Hepatocyte (in vitro differentiated cells): ENCODE results near the gene B3GAT3. TPM values are rescaled to one million over a fixed set of nuclear protein-coding genes. Genes with fewer than 3 reads are reported as not detected.
A peak's percentile ranks its signal among the peaks of the same experiment; 100 is the strongest.

Experiments used
- DNase-seq: peaks from one replicate; pipeline ENCODE4 v3.0.0-alpha.2; 2016; ENCODE audit warnings: low spot score
- H2AFZ ChIP-seq: fragments of 200-600 bp; sonication (generic); 2 replicates; pipeline ENCODE4 v1.6.0; 2016; ENCODE audit warnings: antibody characterized with exemption, mild to moderate bottlenecking
- H3K27ac ChIP-seq: fragments of 200-600 bp; sonication (generic); 2 replicates; pipeline ENCODE4 v1.5.1; 2016; ENCODE audit warnings: mild to moderate bottlenecking
- H3K27me3 ChIP-seq: fragments of 200-600 bp; sonication (generic); 2 replicates; pipeline ENCODE4 v1.6.1; 2016
- H3K36me3 ChIP-seq: fragments of 200-600 bp; sonication (generic); replicated peaks from 2 replicates; pipeline ENCODE4 v1.5.1; 2016; ENCODE audit warnings: low read depth; ENCODE audit not compliant: insufficient read depth
- H3K4me1 ChIP-seq: fragments of 200-600 bp; sonication (generic); 2 replicates; pipeline ENCODE4 v1.5.1; 2016; ENCODE audit warnings: mild to moderate bottlenecking, moderate library complexity; ENCODE audit not compliant: insufficient read depth
- H3K4me2 ChIP-seq: fragments of 200-600 bp; sonication (generic); 2 replicates; pipeline ENCODE4 v1.6.0; 2016
- H3K4me3 ChIP-seq: fragments of 200-600 bp; sonication (generic); 2 replicates; pipeline ENCODE4 v1.5.1; 2016; ENCODE audit warnings: mild to moderate bottlenecking
- H3K79me2 ChIP-seq: fragments of 200-600 bp; sonication (generic); 2 replicates; pipeline ENCODE4 v1.6.0; 2017; ENCODE audit warnings: mild to moderate bottlenecking
- H3K9me2 ChIP-seq: fragments of 200-600 bp; sonication (generic); replicated peaks from 2 replicates; pipeline ENCODE4 v1.6.0; 2017; ENCODE audit warnings: mild to moderate bottlenecking; ENCODE audit not compliant: insufficient read depth
- H3K9me3 ChIP-seq: fragments of 200-600 bp; sonication (generic); 2 replicates; pipeline ENCODE4 v1.5.1; 2016; ENCODE audit warnings: low read depth, mild to moderate bottlenecking
- H4K20me1 ChIP-seq: fragments of 200-600 bp; sonication (generic); 2 replicates; pipeline ENCODE4 v1.6.0; 2016; ENCODE audit warnings: mild to moderate bottlenecking; ENCODE audit not compliant: insufficient read depth, poor library complexity, severe bottlenecking
- EZH2 ChIP-seq: fragments of 200-600 bp; sonication (generic); IDR thresholded peaks from 2 replicates; pipeline ENCODE4 v1.6.1; 2016; ENCODE audit warnings: antibody characterized with exemption, mild to moderate bottlenecking, borderline replicate concordance
- EZH2phosphoT487 ChIP-seq: fragments of 200-600 bp; sonication (generic); IDR thresholded peaks from one replicate; pipeline ENCODE4 v1.6.1; 2018; ENCODE audit warnings: antibody characterized with exemption, mild to moderate bottlenecking, low read depth, moderate library complexity; ENCODE audit not compliant: unreplicated experiment, severe bottlenecking
- WGBS: methylation state at CpG from one replicate; pipeline ENCODE4 v1.1.6; 2016; ENCODE audit warnings: low lambda C conversion rate; ENCODE audit errors: missing lambda C conversion rate; 5-methylcytosine and 5-hydroxymethylcytosine counted together
- polyA plus RNA-seq: library from polyadenylated mRNA; unstranded; fragments of >200 nt; fragmentation: Nextera tagmentation; extraction: Ambion mirVana; gene quantifications from 2 replicates; pipeline ENCODE4 v1.2.1, GENCODE V29; 2016
- total RNA-seq: library from RNA; depleted of rRNA; stranded (reverse); fragments of >200 nt; gene quantifications from 2 replicates; pipeline ENCODE4 v1.2.3, GENCODE V29; 2014
- TF ChIP-seq, protein P1 (sequence below): fragments of 200-600 bp; sonication (generic); IDR thresholded peaks from 2 replicates; pipeline ENCODE4 v1.5.1; 2016; ENCODE audit warnings: antibody characterized with exemption, mild to moderate bottlenecking; ENCODE audit not compliant: poor library complexity

Gene B3GAT3
- total and polyA plus RNA-seq, 2 experiments from 2014 or later, result 32.3 to 61.4 TPM

DNA sequence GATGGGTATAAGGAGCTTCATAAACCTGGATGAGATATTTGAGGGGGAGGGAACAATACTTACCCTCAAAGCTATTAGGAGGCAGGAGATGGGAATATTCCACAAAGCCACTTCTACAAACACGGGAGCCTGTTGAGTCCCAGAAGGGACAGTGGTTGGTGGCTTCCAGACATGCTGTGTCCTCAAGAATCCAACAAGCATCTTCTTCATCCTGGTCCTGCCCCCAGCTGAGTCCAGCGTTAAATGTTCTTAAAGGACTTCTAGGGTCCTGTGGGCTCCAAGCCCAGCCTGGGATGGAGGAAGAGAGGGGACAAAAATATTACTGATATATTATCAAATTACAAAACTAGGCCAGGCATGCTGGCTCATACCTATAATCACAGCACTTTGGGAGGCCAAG is 45.7 kb upstream of the B3GAT3 start:
- H3K9me3 ChIP-seq, result no peaks in the 10 kb centered on the region
- peaks cover 54% of the 10 kb centered on the region for H3K79me2 ChIP-seq
- no peak overlapping the region for H2AFZ ChIP-seq
- peaks cover 20% of the 10 kb centered on the region for H3K4me1 ChIP-seq
- no peaks in the 10 kb centered on the region for H3K9me2 ChIP-seq
- H3K36me3 ChIP-seq, result no peaks in the 10 kb centered on the region
- H3K27me3 ChIP-seq, result no peaks in the 10 kb centered on the region
- DNase-seq, result no peak
- peak overlapping the region; percentile 80 for H3K4me2 ChIP-seq
- H3K4me3 ChIP-seq, result no peak overlapping the region
- 97% methylated on average over 2 of the region's 2 CpGs for WGBS
- TF ChIP-seq, protein P1, sequence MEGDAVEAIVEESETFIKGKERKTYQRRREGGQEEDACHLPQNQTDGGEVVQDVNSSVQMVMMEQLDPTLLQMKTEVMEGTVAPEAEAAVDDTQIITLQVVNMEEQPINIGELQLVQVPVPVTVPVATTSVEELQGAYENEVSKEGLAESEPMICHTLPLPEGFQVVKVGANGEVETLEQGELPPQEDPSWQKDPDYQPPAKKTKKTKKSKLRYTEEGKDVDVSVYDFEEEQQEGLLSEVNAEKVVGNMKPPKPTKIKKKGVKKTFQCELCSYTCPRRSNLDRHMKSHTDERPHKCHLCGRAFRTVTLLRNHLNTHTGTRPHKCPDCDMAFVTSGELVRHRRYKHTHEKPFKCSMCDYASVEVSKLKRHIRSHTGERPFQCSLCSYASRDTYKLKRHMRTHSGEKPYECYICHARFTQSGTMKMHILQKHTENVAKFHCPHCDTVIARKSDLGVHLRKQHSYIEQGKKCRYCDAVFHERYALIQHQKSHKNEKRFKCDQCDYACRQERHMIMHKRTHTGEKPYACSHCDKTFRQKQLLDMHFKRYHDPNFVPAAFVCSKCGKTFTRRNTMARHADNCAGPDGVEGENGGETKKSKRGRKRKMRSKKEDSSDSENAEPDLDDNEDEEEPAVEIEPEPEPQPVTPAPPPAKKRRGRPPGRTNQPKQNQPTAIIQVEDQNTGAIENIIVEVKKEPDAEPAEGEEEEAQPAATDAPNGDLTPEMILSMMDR, result no peak
- TF ChIP-seq EZH2, result no peak
- no peak for TF ChIP-seq EZH2phosphoT487
- H3K27ac ChIP-seq, result no peak overlapping the region
- H4K20me1 ChIP-seq, result peaks cover 10% of the 10 kb centered on the region

DNA sequence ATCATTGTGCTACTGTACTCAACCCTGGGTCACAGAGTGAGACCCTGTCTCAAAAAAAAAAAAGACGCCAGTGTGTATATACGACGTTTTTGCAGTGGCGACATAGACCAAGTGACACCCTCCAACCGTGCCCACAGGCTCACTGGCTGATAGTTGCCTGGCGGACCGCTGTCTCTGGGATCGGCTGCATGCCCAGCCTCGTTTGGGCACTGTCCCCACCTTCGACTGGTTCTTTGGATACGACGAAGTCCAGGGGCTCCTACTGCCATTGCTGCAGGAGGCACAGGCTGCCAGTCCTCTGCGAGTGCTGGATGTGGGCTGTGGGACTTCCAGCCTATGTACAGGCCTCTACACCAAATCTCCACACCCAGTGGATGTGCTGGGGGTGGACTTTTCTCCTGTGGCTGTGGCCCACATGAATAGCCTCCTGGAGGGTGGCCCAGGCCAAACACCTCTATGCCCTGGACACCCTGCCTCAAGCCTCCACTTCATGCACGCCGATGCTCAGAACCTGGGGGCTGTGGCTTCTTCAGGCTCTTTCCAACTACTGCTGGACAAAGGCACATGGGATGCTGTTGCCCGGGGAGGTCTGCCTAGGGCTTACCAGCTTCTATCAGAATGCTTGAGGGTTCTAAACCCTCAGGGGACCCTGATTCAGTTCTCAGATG is 44.6 kb upstream of the B3GAT3 start:
- H3K27me3 ChIP-seq, result no peaks in the 10 kb centered on the region
- no peaks in the 10 kb centered on the region for H3K36me3 ChIP-seq
- peaks cover 51% of the 10 kb centered on the region for H3K79me2 ChIP-seq
- H4K20me1 ChIP-seq, result peaks cover 10% of the 10 kb centered on the region
- 61% methylated on average over 16 of the region's 16 CpGs for WGBS
- no peak for DNase-seq
- peaks cover 16% of the 10 kb centered on the region for H3K4me1 ChIP-seq
- H3K4me2 ChIP-seq, result peak overlapping the region; percentile 80
- TF ChIP-seq, protein P1, result no peak
- TF ChIP-seq EZH2 (no peak), EZH2phosphoT487 (no peak)
- H2AFZ ChIP-seq, result no peak overlapping the region
- peak overlapping the region; percentile 56 for H3K4me3 ChIP-seq
- H3K9me3 ChIP-seq, result no peaks in the 10 kb centered on the region
- no peaks in the 10 kb centered on the region for H3K9me2 ChIP-seq
- peak overlapping the region; percentile 91 for H3K27ac ChIP-seq

DNA sequence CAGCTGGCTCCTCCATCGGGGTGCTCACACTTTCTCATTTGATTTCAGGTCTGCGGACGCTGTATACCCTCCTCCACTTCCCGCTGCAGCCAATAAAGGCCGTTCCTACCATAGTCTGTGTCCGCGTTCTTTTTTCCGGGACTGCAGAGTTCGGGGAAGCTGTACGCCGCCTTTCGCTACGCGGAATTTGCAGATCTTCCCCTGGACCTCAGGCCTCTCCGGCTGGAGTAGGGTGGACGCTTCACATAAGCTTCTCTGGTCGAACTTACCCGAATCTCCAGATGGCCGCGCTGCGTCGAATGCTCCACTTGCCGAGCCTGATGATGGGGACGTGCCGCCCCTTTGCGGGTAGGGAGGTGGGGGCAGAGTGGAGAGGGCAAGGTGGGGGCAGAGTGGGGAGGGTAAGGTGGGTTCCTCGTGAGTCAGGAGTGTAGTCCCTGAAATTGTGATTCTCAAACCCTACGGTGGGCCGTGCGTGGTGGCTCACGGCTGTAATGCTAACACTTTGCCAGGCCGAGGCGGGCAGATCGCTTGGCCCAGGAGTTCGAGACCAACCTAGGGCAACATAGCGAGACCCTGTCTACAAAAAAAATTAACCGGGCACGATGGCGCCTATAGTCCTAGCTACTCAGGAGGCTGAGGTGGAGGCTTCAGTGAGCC is 43.9 kb upstream of the B3GAT3 start:
- peaks cover 10% of the 10 kb centered on the region for H4K20me1 ChIP-seq
- no peaks in the 10 kb centered on the region for H3K9me3 ChIP-seq
- H3K79me2 ChIP-seq, result peaks cover 48% of the 10 kb centered on the region
- no peaks in the 10 kb centered on the region for H3K9me2 ChIP-seq
- H3K4me1 ChIP-seq, result peaks cover 16% of the 10 kb centered on the region
- TF ChIP-seq, protein P1, result no peak
- TF ChIP-seq EZH2 (no peak), EZH2phosphoT487 (no peak)
- no peaks in the 10 kb centered on the region for H3K36me3 ChIP-seq
- 2% methylated on average over 38 of the region's 39 CpGs for WGBS
- no peaks in the 10 kb centered on the region for H3K27me3 ChIP-seq
- H3K27ac ChIP-seq, result peak overlapping the region; percentile 91
- no peak overlapping the region for H2AFZ ChIP-seq
- peak overlapping the region; percentile 80 for H3K4me2 ChIP-seq
- DNase-seq, result peak; percentile 76
- peak overlapping the region; percentile 56 for H3K4me3 ChIP-seq
